ENCODE results near the gene MYBPC3.
"Not testable (repeated sequence)": the region's sequence is repeated elsewhere in the genome, so short reads cannot be mapped to it uniquely, and the experiment has no call there.

MYBPC3 gene

GRCh38 chr11:47327025-47327424 lies 25.5 kb downstream of the MYBPC3 start:
- no peak for TF ChIP-seq CTCF (IDR thresholded peaks at IDR 0.05; ENCODE audit: borderline replicate concordance, control extremely low read depth, extremely low read depth, insufficient read depth, missing control alignments)
- peak; percentile 30 for DNase-seq (ENCODE audit: low spot score)
- in situ Hi-C loops (cut with MboI; ENCODE audit: low sequenced_read_pairs, unreplicated experiment) = no loop called here

GRCh38 chr11:47326198-47326597 lies 26.3 kb downstream of the MYBPC3 start:
- no peak for TF ChIP-seq CTCF (IDR thresholded peaks at IDR 0.05; ENCODE audit: borderline replicate concordance, control extremely low read depth, extremely low read depth, insufficient read depth, missing control alignments)
- in situ Hi-C loops (cut with MboI; ENCODE audit: low sequenced_read_pairs, unreplicated experiment) = no loop called here
- no peak for DNase-seq (ENCODE audit: low spot score)

GRCh38 chr11:47325271-47326041 lies 27.0 kb downstream of the MYBPC3 start:
- no peak for DNase-seq (ENCODE audit: low spot score)

GRCh38 chr11:47324520-47324919 lies 28.0 kb downstream of the MYBPC3 start:
- in situ Hi-C loops (cut with MboI; ENCODE audit: low sequenced_read_pairs, unreplicated experiment) = no loop called here
- DNase-seq (ENCODE audit: low spot score) = no peak
- TF ChIP-seq CTCF (IDR thresholded peaks at IDR 0.05; ENCODE audit: borderline replicate concordance, control extremely low read depth, extremely low read depth, insufficient read depth, missing control alignments) = no peak

More at GRCh38 chr11:47325271-47326041, 27.0 kb downstream of the MYBPC3 start:
- TF ChIP-seq CTCF (IDR thresholded peaks at IDR 0.05; ENCODE audit: borderline replicate concordance, control extremely low read depth, extremely low read depth, insufficient read depth, missing control alignments) = no peak
- in situ Hi-C loops (cut with MboI; ENCODE audit: low sequenced_read_pairs, unreplicated experiment) = no loop called here

GRCh38 chr11:47318166-47318565 lies 34.3 kb downstream of the MYBPC3 start:
- no peak for DNase-seq (ENCODE audit: low spot score)
- no peak for TF ChIP-seq CTCF (IDR thresholded peaks at IDR 0.05; ENCODE audit: borderline replicate concordance, control extremely low read depth, extremely low read depth, insufficient read depth, missing control alignments)
- in situ Hi-C loops (cut with MboI; ENCODE audit: low sequenced_read_pairs, unreplicated experiment) = no loop called here

GRCh38 chr11:47317064-47317828 lies 35.3 kb downstream of the MYBPC3 start:
- in situ Hi-C loops (cut with MboI; ENCODE audit: low sequenced_read_pairs, unreplicated experiment) = no loop called here
- DNase-seq (ENCODE audit: low spot score) = no peak
- no peak for TF ChIP-seq CTCF (IDR thresholded peaks at IDR 0.05; ENCODE audit: borderline replicate concordance, control extremely low read depth, extremely low read depth, insufficient read depth, missing control alignments)

GRCh38 chr11:47316501-47316900 lies 36.0 kb downstream of the MYBPC3 start:
- in situ Hi-C loops (cut with MboI; ENCODE audit: low sequenced_read_pairs, unreplicated experiment); DNase-seq (ENCODE audit: low spot score): not testable (repeated sequence)
